Gastroesophageal sphincter (tissue), 3 donors: ENCODE results near the gene ZNF780B.

Source experiments
- CTCF ChIP-seq, 4 experiments: fragments of 200-600 bp in 2 of 4; fragments of 450-650 bp in 2 of 4; sonication (generic) in 1 of 4; IDR thresholded peaks; one replicate each; pipeline ENCODE4 v1.5.1; 2017 to 2019; ENCODE audit warnings: antibody characterized with exemption in 4 of 4, mild to moderate bottlenecking in 2 of 4, moderate library complexity in 2 of 4
- EP300 ChIP-seq: sonication (generic); formaldehyde crosslinking; IDR thresholded peaks from one replicate; pipeline ENCODE4 v1.6.1; 2017; ENCODE audit warnings: antibody characterized with exemption, mild to moderate bottlenecking
- POLR2A ChIP-seq, 2 donors: fragments of 450-650 bp; IDR thresholded peaks; one replicate each; pipeline ENCODE4 v1.6.1; 2017; ENCODE audit warnings: antibody characterized with exemption in 2 of 2, mild to moderate bottlenecking in 2 of 2, moderate library complexity in 1 of 2
- POLR2AphosphoS5 ChIP-seq: sonication (generic); formaldehyde crosslinking; IDR thresholded peaks from one replicate; pipeline ENCODE4 v1.6.1; 2017; ENCODE audit warnings: antibody characterized with exemption

GRCh38 chr19:40033989-40034560 is 22.0 kb downstream of the ZNF780B start:
- TF ChIP-seq CTCF (IDR thresholded peaks at IDR 0.05), result no peak
- no peak for TF ChIP-seq EP300
- TF ChIP-seq POLR2A (IDR thresholded peaks at IDR 0.05), result no peak
- no peak for TF ChIP-seq POLR2AphosphoS5
